ENCODE data around the gene TLR6. TPM values are rescaled to one million over a fixed set of nuclear protein-coding genes. Genes with fewer than 3 reads are reported as not detected.

TLR6 gene
- total RNA-seq, 1 experiment from 2014 or later: 4.8 TPM

DNA sequence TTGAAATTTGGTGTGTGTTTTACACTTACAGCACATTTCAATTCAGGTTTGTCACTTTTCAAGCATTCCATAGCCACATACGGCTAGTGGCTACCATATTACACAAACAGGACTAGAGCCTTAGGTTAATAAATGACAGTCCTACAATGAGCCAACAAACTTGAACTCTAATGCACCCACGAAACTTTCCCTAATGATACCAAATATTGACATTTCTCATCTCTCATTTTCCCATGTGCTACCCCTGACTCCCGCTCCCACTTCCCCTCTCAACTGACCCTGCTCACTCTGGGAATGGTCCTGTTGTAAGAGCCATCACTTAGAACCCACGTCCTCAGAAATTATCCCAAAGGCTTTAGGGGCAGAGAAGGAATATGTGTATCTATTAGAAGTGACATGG, 68.9 kb downstream of the TLR6 start:
- ATAC-seq (no peak), DNase-seq (ENCODE audit: low read depth, low spot score) (no peak)
- Histone ChIP-seq H4K20me1 (ENCODE audit: insufficient read depth) (no peaks in the 10 kb centered on the region), H3K27me3 (ENCODE audit: insufficient read depth, low read length) (no peaks in the 10 kb centered on the region), H2AFZ (ENCODE audit: low read depth, low read length, poor library complexity, severe bottlenecking) (no peak overlapping the region), H3K4me1 (ENCODE audit: control insufficient read depth in 1 of 2, insufficient read depth in 2 of 2, low read length in 2 of 2) (no peaks in the 10 kb centered on the region), H3K4me2 (ENCODE audit: low read length) (no peak overlapping the region), H3K9ac (ENCODE audit: low read length) (no peak overlapping the region), H3K36me3 (ENCODE audit: control insufficient read depth in 1 of 2, insufficient read depth in 2 of 2, low read length in 2 of 2) (no peaks in the 10 kb centered on the region), H3K27ac (ENCODE audit: low read depth, low read length) (no peak overlapping the region), H3K9me3 (ENCODE audit: control insufficient read depth in 1 of 2, insufficient read depth in 1 of 2, low read depth in 1 of 2, low read length in 2 of 2) (no peaks in the 10 kb centered on the region), H3K9me2 (ENCODE audit: insufficient read depth) (no peaks in the 10 kb centered on the region), H3K79me2 (ENCODE audit: insufficient read depth, low read length) (no peaks in the 10 kb centered on the region), H3K4me3 (replicated peaks in 1 of 2; ENCODE audit: low read depth in 1 of 2, low read length in 2 of 2) (no peak overlapping the region)
- ChIA-PET CTCF (no interaction called here), RAD21 (ENCODE audit: low non-redundant PET in 1 of 2, low total read pairs in 2 of 2, uncharacterized antibody in 2 of 2, unreplicated experiment in 2 of 2) (no interaction called here), POLR2A (no interaction called here)
- intact Hi-C loops (cut with micrococcal nuclease): no loop called here
- no TSS peak for BruUV-seq (replicated peaks)
- TF ChIP-seq EZH2 (IDR thresholded peaks at IDR 0.05) (no peak), SRF (IDR thresholded peaks at IDR 0.05; ENCODE audit: low read depth) (no peak), ELF1 (IDR thresholded peaks at IDR 0.05; ENCODE audit: borderline replicate concordance, low read depth) (no peak), POLR2AphosphoS5 (IDR thresholded peaks at IDR 0.05; ENCODE audit: low read depth, low read length) (no peak), REST (IDR thresholded peaks at IDR 0.05; ENCODE audit: low read depth) (no peak), RAD21 (IDR thresholded peaks at IDR 0.05; ENCODE audit: low read depth) (no peak), EGR1 (IDR thresholded peaks at IDR 0.05; ENCODE audit: low read depth) (no peak), SIN3A (IDR thresholded peaks at IDR 0.05; ENCODE audit: low read depth) (no peak), TCF7L2 (IDR thresholded peaks at IDR 0.05; ENCODE audit: borderline replicate concordance, extremely low read depth, insufficient read depth, insufficient read length) (no peak), CEBPB (IDR thresholded peaks at IDR 0.05; ENCODE audit: low read depth) (no peak)
- TF ChIP-seq, protein P1, sequence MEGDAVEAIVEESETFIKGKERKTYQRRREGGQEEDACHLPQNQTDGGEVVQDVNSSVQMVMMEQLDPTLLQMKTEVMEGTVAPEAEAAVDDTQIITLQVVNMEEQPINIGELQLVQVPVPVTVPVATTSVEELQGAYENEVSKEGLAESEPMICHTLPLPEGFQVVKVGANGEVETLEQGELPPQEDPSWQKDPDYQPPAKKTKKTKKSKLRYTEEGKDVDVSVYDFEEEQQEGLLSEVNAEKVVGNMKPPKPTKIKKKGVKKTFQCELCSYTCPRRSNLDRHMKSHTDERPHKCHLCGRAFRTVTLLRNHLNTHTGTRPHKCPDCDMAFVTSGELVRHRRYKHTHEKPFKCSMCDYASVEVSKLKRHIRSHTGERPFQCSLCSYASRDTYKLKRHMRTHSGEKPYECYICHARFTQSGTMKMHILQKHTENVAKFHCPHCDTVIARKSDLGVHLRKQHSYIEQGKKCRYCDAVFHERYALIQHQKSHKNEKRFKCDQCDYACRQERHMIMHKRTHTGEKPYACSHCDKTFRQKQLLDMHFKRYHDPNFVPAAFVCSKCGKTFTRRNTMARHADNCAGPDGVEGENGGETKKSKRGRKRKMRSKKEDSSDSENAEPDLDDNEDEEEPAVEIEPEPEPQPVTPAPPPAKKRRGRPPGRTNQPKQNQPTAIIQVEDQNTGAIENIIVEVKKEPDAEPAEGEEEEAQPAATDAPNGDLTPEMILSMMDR (IDR thresholded peaks at IDR 0.05 in 2 of 3, conservative IDR thresholded peaks at IDR 0.05 in 1 of 3; ENCODE audit: borderline replicate concordance in 1 of 3, insufficient read depth in 1 of 3, low read depth in 2 of 3, low read length in 2 of 3): no peak
- TF ChIP-seq, protein P2, sequence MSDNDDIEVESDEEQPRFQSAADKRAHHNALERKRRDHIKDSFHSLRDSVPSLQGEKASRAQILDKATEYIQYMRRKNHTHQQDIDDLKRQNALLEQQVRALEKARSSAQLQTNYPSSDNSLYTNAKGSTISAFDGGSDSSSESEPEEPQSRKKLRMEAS (IDR thresholded peaks at IDR 0.05): no peak
- TF ChIP-seq, protein P3, sequence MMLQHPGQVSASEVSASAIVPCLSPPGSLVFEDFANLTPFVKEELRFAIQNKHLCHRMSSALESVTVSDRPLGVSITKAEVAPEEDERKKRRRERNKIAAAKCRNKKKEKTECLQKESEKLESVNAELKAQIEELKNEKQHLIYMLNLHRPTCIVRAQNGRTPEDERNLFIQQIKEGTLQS (IDR thresholded peaks at IDR 0.05): no peak
- TF ChIP-seq, protein P4, sequence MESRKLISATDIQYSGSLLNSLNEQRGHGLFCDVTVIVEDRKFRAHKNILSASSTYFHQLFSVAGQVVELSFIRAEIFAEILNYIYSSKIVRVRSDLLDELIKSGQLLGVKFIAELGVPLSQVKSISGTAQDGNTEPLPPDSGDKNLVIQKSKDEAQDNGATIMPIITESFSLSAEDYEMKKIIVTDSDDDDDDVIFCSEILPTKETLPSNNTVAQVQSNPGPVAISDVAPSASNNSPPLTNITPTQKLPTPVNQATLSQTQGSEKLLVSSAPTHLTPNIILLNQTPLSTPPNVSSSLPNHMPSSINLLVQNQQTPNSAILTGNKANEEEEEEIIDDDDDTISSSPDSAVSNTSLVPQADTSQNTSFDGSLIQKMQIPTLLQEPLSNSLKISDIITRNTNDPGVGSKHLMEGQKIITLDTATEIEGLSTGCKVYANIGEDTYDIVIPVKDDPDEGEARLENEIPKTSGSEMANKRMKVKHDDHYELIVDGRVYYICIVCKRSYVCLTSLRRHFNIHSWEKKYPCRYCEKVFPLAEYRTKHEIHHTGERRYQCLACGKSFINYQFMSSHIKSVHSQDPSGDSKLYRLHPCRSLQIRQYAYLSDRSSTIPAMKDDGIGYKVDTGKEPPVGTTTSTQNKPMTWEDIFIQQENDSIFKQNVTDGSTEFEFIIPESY (IDR thresholded peaks at IDR 0.05; ENCODE audit: extremely low read depth, insufficient replicate concordance, low read length): no peak
